22Rv1 (cell line): ENCODE data around the gene TTL.
"Not testable (repeated sequence)": the region's sequence is repeated elsewhere in the genome, so short reads cannot be mapped to it uniquely, and the experiment has no call there.

Experiments used
- H3K27ac ChIP-seq: fragments of 450-650 bp; 2 replicates; pipeline ENCODE4 v1.5.1; 2017
- CTCF ChIP-seq: fragments of 450-650 bp; IDR thresholded peaks from 2 replicates; pipeline ENCODE4 v1.5.1; 2017; ENCODE audit warnings: mild to moderate bottlenecking
- ZFX ChIP-seq: fragments of 450-650 bp; IDR thresholded peaks from 2 replicates; pipeline ENCODE4 v1.6.1; 2017; ENCODE audit warnings: antibody characterized with exemption, borderline replicate concordance

Gene TTL

GRCh38 chr2:112493858-112494648 lies 12.1 kb downstream of the TTL start:
- H3K27ac ChIP-seq = no peak overlapping the region
- TF ChIP-seq ZFX = no peak

- no peak overlapping the region for H3K27ac ChIP-seq
These were observed 12.9 kb downstream of the TTL start for GRCh38 chr2:112494828-112495227.

GRCh38 chr2:112495878-112496277 lies 13.9 kb downstream of the TTL start:
- TF ChIP-seq CTCF = peak; percentile 28
- not testable (repeated sequence) for H3K27ac ChIP-seq

More at GRCh38 chr2:112494828-112495227, 12.9 kb downstream of the TTL start:
- no peak for TF ChIP-seq CTCF

GRCh38 chr2:112500850-112501484 lies 19.0 kb downstream of the TTL start:
- TF ChIP-seq CTCF = peak; percentile 37

GRCh38 chr2:112509239-112509998 lies 27.5 kb downstream of the TTL start:
- H3K27ac ChIP-seq = not testable (repeated sequence)

More at GRCh38 chr2:112500850-112501484, 19.0 kb downstream of the TTL start:
- H3K27ac ChIP-seq = not testable (repeated sequence)

GRCh38 chr2:112516801-112517200 lies 34.8 kb downstream of the TTL start:
- TF ChIP-seq ZFX (no peak), CTCF (no peak)
- H3K27ac ChIP-seq = no peak overlapping the region

- TF ChIP-seq CTCF (no peak), ZFX (no peak)
- H3K27ac ChIP-seq = no peak overlapping the region
These were observed 36.9 kb downstream of the TTL start for GRCh38 chr2:112518807-112519206.

- no peak overlapping the region for H3K27ac ChIP-seq
These were observed 37.5 kb downstream of the TTL start for GRCh38 chr2:112519506-112519905.

More at GRCh38 chr2:112519506-112519905, 37.5 kb downstream of the TTL start:
- TF ChIP-seq CTCF = no peak
- no peak for TF ChIP-seq ZFX
